Endothelial cell of umbilical vein (primary cell): ENCODE measurements around the gene ADD2. TPM values are rescaled to one million over a fixed set of nuclear protein-coding genes. Genes with fewer than 3 reads are reported as not detected.
A peak's percentile ranks its signal among the peaks of the same experiment; 100 is the strongest.

ENCODE experiments used
- BruUV-seq: library from RNA; stranded (reverse); fragments of 400-500 nt; replicated peaks from 2 replicates; lab custom pipeline; 2021; lab: Mats Ljungman, UMichigan
- CTCF ChIA-PET: fragments of 300-600, 350-600 bp; sonication (Branson Sonifier 250); formaldehyde crosslinking; loops from one replicate; lab custom pipeline; 2021; ENCODE audit warnings: antibody characterized with exemption, inconsistent platforms; lab: Charles Lee
- POLR2A ChIA-PET: fragments of 300-600, 350-600 bp; sonication (Branson Sonifier 250); formaldehyde crosslinking; loops from one replicate; lab custom pipeline; 2021; ENCODE audit warnings: antibody characterized with exemption, inconsistent platforms; lab: Charles Lee
- DNase-seq: peaks from one replicate; pipeline ENCODE4 v3.0.0-alpha.2; 2011; ENCODE audit warnings: low read depth, low spot score
- FAIRE-seq: peaks from 2 replicates; lab custom pipeline; 2011; peaks lifted over from hg19 to GRCh38; lab: Jason Lieb, UNC
- H2AFZ ChIP-seq: 2 replicates; pipeline ENCODE4 v1.6.0; 2012; ENCODE audit warnings: low read depth, low read length, control low read depth, inconsistent platforms
- H3K27ac ChIP-seq: 2 replicates; pipeline ENCODE4 v1.5.1; 2011; ENCODE audit warnings: low read depth, mild to moderate bottlenecking, control low read depth, low read length, moderate library complexity; ENCODE audit not compliant: insufficient read depth
- H3K27me3 ChIP-seq, 2 experiments: 2 replicates each; pipeline versions ENCODE4 v1.6.0 to v1.6.1; 2011; ENCODE audit warnings: low read length in 2 of 2, mixed read lengths in 1 of 2; ENCODE audit not compliant: control insufficient read depth in 2 of 2, insufficient read depth in 2 of 2
- H3K36me3 ChIP-seq, 2 experiments: 2 replicates in 1 of 2; 3 replicates in 1 of 2; pipeline ENCODE4 v1.5.1; 2011; ENCODE audit warnings: low read length in 2 of 2, mild to moderate bottlenecking in 1 of 2, moderate library complexity in 1 of 2; ENCODE audit not compliant: control insufficient read depth in 2 of 2, insufficient read depth in 2 of 2; ENCODE audit errors: extremely low read depth in 1 of 2
- H3K4me1 ChIP-seq: 3 replicates; pipeline ENCODE4 v1.5.1; 2011; ENCODE audit warnings: mild to moderate bottlenecking, low read length; ENCODE audit not compliant: control insufficient read depth, insufficient read depth; ENCODE audit errors: extremely low read depth
- H3K4me2 ChIP-seq: 2 replicates; pipeline ENCODE4 v1.6.1; 2011; ENCODE audit warnings: low read length, control low read depth, mixed read lengths; ENCODE audit not compliant: insufficient read depth
- H3K4me3 ChIP-seq, 3 experiments: fragments of 200-600 bp in 1 of 3; sonication (generic), shearing (Covaris generic) in 1 of 3; replicated peaks in 1 of 3; 2 replicates each; pipeline ENCODE4 v1.5.1; 2011 to 2016; ENCODE audit warnings: control low read depth in 3 of 3, low read length in 3 of 3, mild to moderate bottlenecking in 2 of 3, inconsistent platforms in 1 of 3, low read depth in 1 of 3, moderate library complexity in 1 of 3; ENCODE audit not compliant: insufficient read depth in 1 of 3
- H3K79me2 ChIP-seq: 2 replicates; pipeline ENCODE4 v1.6.0; 2012; ENCODE audit warnings: low read length, inconsistent platforms; ENCODE audit not compliant: control insufficient read depth, insufficient read depth
- H3K9ac ChIP-seq: replicated peaks from 2 replicates; pipeline ENCODE3; 2011; ENCODE audit warnings: low read length, control low read depth; ENCODE audit not compliant: insufficient read depth; ENCODE audit errors: extremely low read depth
- H3K9me1 ChIP-seq: replicated peaks from 3 replicates; pipeline ENCODE4 v1.6.0; 2011; ENCODE audit warnings: mild to moderate bottlenecking, low read length; ENCODE audit not compliant: control insufficient read depth, insufficient read depth; ENCODE audit errors: extremely low read depth
- H3K9me3 ChIP-seq: replicated peaks from 2 replicates; pipeline ENCODE4 v1.5.1; 2012; ENCODE audit warnings: low read length, inconsistent platforms; ENCODE audit not compliant: control insufficient read depth, insufficient read depth
- H4K20me1 ChIP-seq: replicated peaks from 2 replicates; pipeline ENCODE3; 2011; ENCODE audit warnings: mild to moderate bottlenecking, low read length; ENCODE audit not compliant: control insufficient read depth, insufficient read depth; ENCODE audit errors: extremely low read depth
- CTCF ChIP-seq, 2 donors: IDR thresholded peaks; 1 replicate in 1 of 2; 2 replicates in 1 of 2; pipeline ENCODE4 v1.5.1; 2011; ENCODE audit warnings: low read length in 2 of 2, mild to moderate bottlenecking in 2 of 2, moderate library complexity in 2 of 2, control low read depth in 1 of 2, inconsistent platforms in 1 of 2, low read depth in 1 of 2; ENCODE audit not compliant: insufficient read depth in 1 of 2; ENCODE audit errors: extremely low read depth in 1 of 2
- EZH2 ChIP-seq: IDR thresholded peaks from 2 replicates; pipeline ENCODE4 v1.6.1; 2012; ENCODE audit warnings: borderline replicate concordance, low read depth, mild to moderate bottlenecking, moderate library complexity, low read length, inconsistent platforms; ENCODE audit not compliant: severe bottlenecking
- FOS ChIP-seq: IDR thresholded peaks from 2 replicates; pipeline ENCODE4 v1.6.1; 2011; ENCODE audit warnings: mild to moderate bottlenecking, low read length, moderate library complexity, borderline replicate concordance; ENCODE audit not compliant: insufficient read depth
- GATA2 ChIP-seq: IDR thresholded peaks from 2 replicates; pipeline ENCODE4 v1.7.0; 2011; ENCODE audit warnings: low read depth, mild to moderate bottlenecking, moderate library complexity, mixed read lengths, low read length; ENCODE audit not compliant: insufficient read length, insufficient read depth
- JUN ChIP-seq: IDR thresholded peaks from 2 replicates; pipeline ENCODE4 v1.6.1; 2011; ENCODE audit warnings: borderline replicate concordance, low read depth; ENCODE audit not compliant: insufficient read length, insufficient read depth
- MAX ChIP-seq: IDR thresholded peaks from 2 replicates; pipeline ENCODE4 v1.6.1; 2011; ENCODE audit not compliant: insufficient read depth, insufficient read length
- MYC ChIP-seq: IDR thresholded peaks from one replicate; pipeline ENCODE4 v1.6.1; 2011; ENCODE audit warnings: mild to moderate bottlenecking, low read depth, low read length
- POLR2A ChIP-seq: IDR thresholded peaks from 2 replicates; pipeline ENCODE4 v1.6.1; 2012; ENCODE audit warnings: low read depth, mild to moderate bottlenecking, control low read depth, low read length
- POLR2AphosphoS5 ChIP-seq: IDR thresholded peaks from 2 replicates; pipeline ENCODE4 v1.6.1; 2012; ENCODE audit warnings: low read depth, mild to moderate bottlenecking, control low read depth, low read length, moderate library complexity; ENCODE audit not compliant: insufficient read depth
- dilution Hi-C: fragments of 300-500 bp; cut with MboI; formaldehyde crosslinking; loops from one replicate; pipeline ENCODE4 v1.15.0; 2019; ENCODE audit warnings: low sequenced_read_pairs; ENCODE audit not compliant: extremely low pct_ligation_motif_present
- intact Hi-C: fragments of 100-400 bp; cut with micrococcal nuclease; formaldehyde crosslinking; loops from one replicate; pipeline ENCODE4 v1.10.0; 2022
- polyA plus RNA-seq, 4 experiments: library from polyadenylated mRNA; depleted of rRNA in 3 of 4; stranded (reverse) in 3 of 4; unstranded in 1 of 4; fragments of >200 nt; gene quantifications; 2 replicates each; pipeline versions ENCODE4 v1.2.1 to v1.2.3, GENCODE V29; 2011 to 2012; ENCODE audit warnings: missing spikeins in 1 of 4
- total RNA-seq: library from RNA; stranded (reverse); gene quantifications from 2 replicates; pipeline ENCODE4 v1.2.3, GENCODE V29; 2021

The ADD2 gene
- total and polyA plus RNA-seq, 2 donors (not counting 3 experiments of a cell fraction or from before 2014, with no cell fraction given): 0.17 TPM; not detected in 1

GRCh38 chr2:70647873-70648481, 120.0 kb downstream of the ADD2 start:
- Histone ChIP-seq H3K9ac (no peak overlapping the region), H3K27me3 (peaks cover 0 to 9% of the 10 kb centered on the region in 2 experiments), H3K27ac (no peak overlapping the region), H3K79me2 (no peaks in the 10 kb centered on the region), H3K4me3 (no peak overlapping the region), H3K36me3 (no peaks in the 10 kb centered on the region), H3K9me1 (no peaks in the 10 kb centered on the region), H3K9me3 (no peaks in the 10 kb centered on the region), H3K4me1 (no peaks in the 10 kb centered on the region), H2AFZ (no peak overlapping the region), H4K20me1 (no peaks in the 10 kb centered on the region), H3K4me2 (no peak overlapping the region)
- peak; percentile 95 to 98 for TF ChIP-seq CTCF (IDR thresholded peaks at IDR 0.05; ENCODE audit: extremely low read depth in 1 of 2, insufficient read depth in 1 of 2, low read depth in 1 of 2, low read length in 2 of 2)
- no peak for TF ChIP-seq MAX
- DNase-seq (peak; percentile 77), FAIRE-seq (peak; percentile 88)
- ChIA-PET CTCF (interaction anchor here (0.9 to 7.8 kb wide), 6 partner anchors 9 to 345 kb away, joined by 4 to 201 read pairs (median 10); partner anchors contain the start of gene FAM136A), POLR2A (no interaction called here)
- dilution Hi-C loops: no loop called here
- intact Hi-C loops: loop anchor here (1.0 kb wide), 2 partner anchors 307 to 344 kb away; no protein-coding TSS in a partner anchor
- BruUV-seq: no TSS peak

- DNase-seq: no peak
- CTCF ChIA-PET: interaction anchor here (0.8 to 7.8 kb wide), 5 partner anchors 10 to 343 kb away, joined by 3 to 201 read pairs (median 10); partner anchors contain the start of gene FAM136A
- Histone ChIP-seq H3K9me1 (no peaks in the 10 kb centered on the region), H3K4me3 (no peak overlapping the region), H3K27ac (no peak overlapping the region), H3K4me1 (no peaks in the 10 kb centered on the region), H3K27me3 (no peaks in the 10 kb centered on the region), H3K4me2 (no peak overlapping the region), H3K36me3 (no peaks in the 10 kb centered on the region), H2AFZ (no peak overlapping the region), H3K79me2 (no peaks in the 10 kb centered on the region), H4K20me1 (no peaks in the 10 kb centered on the region), H3K9me3 (no peaks in the 10 kb centered on the region), H3K9ac (no peak overlapping the region)
- FAIRE-seq: no peak
- POLR2A ChIA-PET: no interaction called here
- dilution Hi-C loops (no loop called here), intact Hi-C loops (no loop called here)
- BruUV-seq: no TSS peak
- TF ChIP-seq EZH2 (no peak), GATA2 (no peak), FOS (no peak), JUN (no peak), POLR2AphosphoS5 (no peak), MAX (no peak), POLR2A (no peak), CTCF (IDR thresholded peaks at IDR 0.05; ENCODE audit: extremely low read depth in 1 of 2, insufficient read depth in 1 of 2, low read depth in 1 of 2, low read length in 2 of 2) (no peak), MYC (no peak)
Measured at GRCh38 chr2:70646420-70646818, 121.6 kb downstream of the ADD2 start.
